GM04504 (cell line): Measurements from ENCODE around the gene GPR137.

Experiments used
- DNase-seq: peaks from one replicate; pipeline ENCODE4 v3.0.0-alpha.2; 2012; ENCODE audit warnings: low read depth

The GPR137 gene

GRCh38 chr11:64264371-64264852 is 21.2 kb upstream of the GPR137 start:
- DNase-seq = no peak

DNA sequence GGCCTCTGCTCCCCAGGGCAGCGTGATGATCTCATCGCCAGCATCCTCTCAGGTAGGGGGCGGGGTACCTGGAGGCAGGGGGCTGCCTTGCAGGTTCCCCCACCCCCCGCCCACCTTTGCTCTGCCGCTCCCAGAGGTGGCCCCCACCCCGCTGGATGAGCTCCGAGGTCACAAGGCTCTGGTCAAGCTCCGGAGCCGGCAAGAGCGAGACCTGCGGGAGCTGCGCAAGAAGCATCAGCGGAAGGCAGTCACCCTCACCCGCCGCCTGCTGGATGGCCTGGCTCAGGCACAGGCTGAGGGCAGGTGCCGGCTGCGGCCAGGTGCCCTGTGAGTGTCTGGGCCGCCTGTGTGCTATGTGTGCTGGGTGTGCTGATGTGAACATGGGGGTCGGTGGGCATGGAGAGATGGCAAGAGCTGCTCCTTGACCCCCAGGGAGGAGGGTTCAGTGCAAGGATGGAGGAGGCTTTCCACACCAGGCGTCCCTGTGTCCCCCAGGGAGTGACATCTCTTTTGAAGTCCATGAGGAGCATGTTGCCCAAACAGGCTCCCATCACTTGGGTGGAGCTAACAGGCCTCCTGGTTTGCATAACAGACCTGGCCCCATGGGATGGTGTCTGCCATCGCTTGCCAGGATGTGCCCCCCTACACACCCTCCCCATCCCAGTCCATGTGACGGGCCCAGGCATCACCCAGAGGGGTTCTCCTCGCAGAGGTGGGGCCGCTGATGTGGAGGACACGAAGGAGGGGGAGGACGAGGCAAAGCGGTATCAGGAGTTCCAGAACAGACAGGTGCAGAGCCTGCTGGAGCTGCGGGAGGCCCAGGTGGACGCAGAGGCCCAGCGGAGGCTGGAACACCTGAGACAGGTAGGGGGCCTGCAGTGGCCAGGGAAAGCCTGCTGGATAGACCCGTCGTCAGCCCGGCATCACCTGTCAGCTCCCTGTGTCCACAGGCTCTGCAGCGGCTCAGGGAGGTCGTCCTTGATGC is 20.2 kb upstream of the GPR137 start:
- no peak for DNase-seq

DNA sequence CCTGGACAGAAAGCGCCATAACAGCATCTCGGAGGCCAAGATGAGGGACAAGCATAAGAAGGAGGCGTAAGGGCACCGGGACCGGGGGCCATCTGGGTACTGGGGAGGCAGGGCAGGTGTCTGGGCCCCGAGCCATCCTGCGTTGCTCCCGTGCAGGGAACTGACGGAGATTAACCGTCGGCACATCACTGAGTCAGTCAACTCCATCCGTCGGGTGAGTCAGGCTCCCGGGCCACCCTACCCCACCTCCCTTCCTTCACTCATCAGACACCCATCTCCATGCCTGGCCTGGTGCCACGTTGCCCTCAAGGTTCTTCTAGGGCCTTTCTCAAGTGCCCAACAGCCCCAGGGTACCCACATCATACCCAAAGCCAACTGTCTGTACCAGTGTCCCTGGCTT is 19.3 kb upstream of the GPR137 start:
- DNase-seq = no peak

DNA sequence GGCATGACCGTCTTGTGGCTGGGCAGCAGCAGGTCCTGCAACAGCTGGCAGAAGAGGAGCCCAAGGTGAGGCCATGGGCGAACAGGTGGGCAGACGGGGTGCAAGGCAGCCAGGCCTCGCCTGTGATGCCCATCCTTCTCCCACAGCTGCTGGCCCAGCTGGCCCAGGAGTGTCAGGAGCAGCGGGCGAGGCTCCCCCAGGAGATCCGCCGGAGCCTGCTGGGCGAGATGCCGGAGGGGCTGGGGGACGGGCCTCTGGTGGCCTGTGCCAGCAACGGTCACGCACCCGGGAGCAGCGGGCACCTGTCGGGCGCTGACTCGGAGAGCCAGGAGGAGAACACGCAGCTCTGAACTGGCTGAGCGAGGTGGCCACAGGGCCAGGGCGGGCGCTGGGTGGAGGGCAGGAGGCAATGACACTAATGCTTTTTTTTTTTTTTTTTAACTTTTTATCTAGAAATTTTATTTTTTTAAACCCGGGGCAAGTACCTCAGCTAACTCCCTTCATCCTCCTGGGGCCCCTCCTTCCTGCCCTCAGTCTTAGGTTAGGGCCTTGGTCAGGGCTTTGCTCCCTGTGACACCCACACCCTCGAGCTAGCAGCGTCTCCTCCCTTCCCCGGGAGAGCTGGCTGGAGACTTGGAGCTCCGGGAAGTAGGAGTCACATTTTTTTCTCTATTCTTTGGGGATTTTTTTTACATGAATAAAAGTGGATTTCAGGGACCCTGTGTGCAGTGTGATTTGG is 18.3 kb upstream of the GPR137 start:
- no peak for DNase-seq

GRCh38 chr11:64268025-64268892 is 17.4 kb upstream of the GPR137 start:
- no peak for DNase-seq

- no peak for DNase-seq
Observed at GRCh38 chr11:64268893-64269539, 16.6 kb upstream of the GPR137 start.

DNA sequence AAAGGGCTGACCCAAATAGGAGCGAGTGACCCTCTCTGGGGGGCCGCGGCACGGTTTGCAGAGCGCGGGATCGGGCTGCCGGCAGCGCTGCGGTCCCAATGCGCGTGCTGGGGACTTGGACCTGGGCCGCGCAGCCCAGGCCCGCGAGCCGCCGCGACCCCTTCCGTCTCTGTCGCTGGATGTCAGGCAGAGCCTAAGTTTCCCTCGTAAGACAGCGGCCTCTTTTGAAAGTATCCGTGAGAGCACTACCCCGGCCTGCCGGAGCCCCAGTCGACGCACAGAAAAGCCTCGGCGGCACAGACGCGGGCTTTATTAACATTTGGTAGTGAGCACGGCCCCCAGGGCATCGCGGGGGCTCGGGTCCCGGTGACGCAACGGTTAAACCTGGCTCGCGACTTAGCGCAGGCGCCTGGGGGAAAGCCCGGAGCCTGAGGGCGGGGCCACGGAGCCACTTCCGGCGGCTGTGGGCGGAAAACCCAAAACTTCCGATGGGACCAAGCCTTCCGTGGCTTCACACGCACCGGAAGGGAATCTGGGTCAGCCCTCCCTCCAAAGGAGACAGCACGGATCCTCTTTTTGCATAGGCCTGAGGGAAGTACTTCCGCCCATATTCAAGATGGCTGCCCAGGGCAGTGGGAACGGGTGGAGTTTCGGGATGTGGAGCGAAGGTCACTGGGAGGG is 16.0 kb upstream of the GPR137 start:
- DNase-seq = peak; percentile 100

GRCh38 chr11:64275031-64275800 is 10.4 kb upstream of the GPR137 start:
- DNase-seq = no peak

DNA sequence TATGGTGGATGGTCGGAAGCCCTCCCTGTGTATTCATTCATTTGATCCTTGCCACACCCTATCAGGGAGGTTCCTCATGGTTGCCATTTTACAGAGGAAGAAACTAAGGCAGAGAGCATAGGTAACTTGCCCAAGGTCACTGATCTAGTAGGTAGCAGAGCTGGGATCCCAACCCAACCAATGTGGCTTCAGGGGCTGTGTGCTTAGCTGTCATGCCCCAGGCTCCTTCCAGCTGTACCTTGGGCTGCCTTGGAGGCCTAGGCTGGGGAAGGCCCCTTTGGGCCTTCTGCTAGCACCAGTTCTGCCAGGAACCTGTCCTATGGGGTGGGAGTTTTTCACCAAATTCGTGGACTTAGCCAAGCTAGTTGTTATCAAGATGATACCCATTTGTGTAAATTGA is 9.8 kb upstream of the GPR137 start:
- no peak for DNase-seq

DNA sequence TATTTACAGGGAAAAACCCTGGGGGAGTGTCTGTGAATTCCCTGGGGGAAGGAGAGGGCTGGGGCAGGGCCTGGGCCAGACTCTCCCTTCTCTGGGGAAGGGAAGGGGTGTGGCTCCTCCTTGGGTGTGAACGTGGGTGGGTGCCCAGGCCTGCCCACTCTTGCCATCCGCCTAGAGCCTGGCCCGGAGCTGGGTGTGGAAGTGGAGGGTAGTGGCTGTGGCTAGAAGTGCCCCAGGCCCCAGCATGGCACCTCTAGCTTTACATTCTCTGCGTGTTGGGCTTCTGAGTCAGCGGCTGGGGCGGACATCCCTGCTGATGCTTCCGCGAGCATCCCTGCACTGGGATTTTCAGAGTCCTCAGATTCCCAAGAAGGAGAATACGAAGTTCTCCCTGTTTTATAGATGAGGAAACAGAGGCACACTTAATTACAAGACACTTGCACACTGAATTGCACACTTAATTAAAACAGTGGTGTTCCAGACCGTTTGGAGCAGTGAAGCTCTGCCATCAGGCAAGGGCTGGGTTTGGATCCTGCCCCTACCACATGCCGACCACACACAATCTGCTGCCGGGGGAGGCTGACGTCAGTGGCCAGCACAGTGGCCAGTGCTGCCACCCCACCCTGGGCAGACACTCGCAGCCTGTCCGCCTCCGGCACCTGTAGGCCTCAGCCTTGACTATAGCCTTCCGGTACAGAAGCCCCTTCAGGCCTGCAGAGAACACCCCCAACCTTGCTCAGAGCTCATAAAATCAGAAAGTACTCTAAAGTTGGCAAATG is 8.8 kb upstream of the GPR137 start:
- DNase-seq = no peak

DNA sequence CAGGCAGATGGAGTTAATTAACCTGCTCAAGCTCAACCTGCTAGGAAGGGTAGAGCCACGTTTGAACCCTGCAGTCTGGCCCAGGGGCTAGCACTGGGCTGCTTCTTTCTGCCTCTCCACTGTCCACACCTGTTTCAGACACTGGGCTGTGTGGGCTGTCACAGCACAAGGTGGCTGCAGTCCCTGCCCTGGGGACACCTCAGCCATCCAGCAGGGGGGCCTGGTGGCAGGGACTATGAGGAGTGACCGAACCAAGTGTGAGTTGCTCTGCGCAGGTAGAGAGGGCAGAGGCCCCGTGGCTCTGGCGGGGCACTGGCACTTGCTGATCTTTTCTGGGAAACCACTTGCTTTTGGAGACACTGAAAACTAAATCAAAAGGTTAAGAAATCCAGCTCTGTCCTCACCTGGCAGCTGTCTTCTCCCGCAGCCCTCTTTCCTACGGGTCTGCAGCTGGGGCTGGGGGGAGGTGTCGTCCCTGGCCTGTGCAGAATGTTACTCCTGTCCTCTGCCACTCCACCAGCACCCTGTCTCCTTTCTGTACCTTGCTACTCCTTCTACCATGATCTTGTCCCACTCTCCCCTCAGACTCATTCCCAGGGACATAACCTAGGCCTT is 7.0 kb upstream of the GPR137 start:
- DNase-seq = no peak

DNA sequence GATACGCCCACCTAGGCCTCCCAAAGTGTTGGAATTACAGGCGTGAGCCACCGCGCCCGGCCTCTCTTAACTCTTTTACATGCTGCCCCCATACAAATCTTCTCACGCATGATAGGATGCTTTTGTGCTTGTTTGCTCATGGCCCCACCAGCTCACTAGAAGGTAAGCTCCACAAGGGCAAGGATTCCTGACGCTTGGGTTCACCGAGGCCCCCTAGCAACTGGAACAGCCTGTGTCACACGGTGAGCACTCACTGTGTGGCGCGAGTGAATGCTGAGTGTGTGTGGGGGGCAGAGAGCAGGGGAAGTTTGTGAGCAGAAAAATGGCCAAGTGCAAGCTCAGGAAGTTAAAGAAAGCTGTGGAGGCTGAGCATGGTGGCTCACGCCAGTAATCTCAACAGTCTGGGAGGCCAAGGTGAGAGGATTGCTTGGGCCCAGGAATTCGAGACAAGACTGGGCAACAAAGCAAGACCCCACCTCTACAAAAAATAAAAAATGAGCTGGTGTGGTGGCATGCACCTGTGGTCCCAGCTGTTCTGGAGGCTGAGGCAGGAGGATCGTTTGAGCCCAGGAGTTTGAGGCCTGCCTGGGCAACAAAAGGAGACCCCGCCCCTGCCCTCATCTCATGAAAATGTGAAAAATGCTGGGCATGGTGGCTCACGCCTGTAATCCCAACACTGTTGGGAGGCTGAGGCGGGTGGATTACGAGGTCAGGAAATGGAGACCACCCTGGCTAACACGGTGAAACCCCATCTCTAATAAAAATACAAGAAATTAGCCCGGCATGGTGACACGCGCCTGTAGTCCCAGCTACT is 3.5 kb upstream of the GPR137 start:
- no peak for DNase-seq

DNA sequence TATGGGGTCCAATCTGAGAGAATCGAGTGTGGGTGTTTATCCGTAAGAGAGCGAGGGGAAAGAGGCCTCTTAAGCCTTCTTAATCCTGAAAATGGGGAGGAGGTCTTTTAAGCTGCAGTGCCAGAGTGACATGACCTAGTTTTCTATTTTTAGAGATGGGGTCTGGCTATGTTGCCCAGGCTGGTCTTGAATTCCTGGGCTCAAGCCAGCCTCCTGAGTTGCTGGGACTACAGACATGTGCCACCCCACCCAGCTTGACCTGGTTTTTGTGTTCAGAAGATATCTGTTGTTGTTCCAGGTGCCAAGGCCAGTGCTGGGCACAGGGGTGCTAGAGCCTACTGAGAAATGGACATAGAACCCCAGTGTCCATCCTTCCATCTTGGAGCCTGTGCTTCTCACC is 2.6 kb upstream of the GPR137 start:
- no peak for DNase-seq

GRCh38 chr11:64284048-64284961 is 1.3 kb upstream of the GPR137 start, which contains the start of gene BAD:
BAD (minus strand) TSS chr11:64284665; CDS start chr11:64284368, 297 bp downstream.
- peak; percentile 78 for DNase-seq

DNA sequence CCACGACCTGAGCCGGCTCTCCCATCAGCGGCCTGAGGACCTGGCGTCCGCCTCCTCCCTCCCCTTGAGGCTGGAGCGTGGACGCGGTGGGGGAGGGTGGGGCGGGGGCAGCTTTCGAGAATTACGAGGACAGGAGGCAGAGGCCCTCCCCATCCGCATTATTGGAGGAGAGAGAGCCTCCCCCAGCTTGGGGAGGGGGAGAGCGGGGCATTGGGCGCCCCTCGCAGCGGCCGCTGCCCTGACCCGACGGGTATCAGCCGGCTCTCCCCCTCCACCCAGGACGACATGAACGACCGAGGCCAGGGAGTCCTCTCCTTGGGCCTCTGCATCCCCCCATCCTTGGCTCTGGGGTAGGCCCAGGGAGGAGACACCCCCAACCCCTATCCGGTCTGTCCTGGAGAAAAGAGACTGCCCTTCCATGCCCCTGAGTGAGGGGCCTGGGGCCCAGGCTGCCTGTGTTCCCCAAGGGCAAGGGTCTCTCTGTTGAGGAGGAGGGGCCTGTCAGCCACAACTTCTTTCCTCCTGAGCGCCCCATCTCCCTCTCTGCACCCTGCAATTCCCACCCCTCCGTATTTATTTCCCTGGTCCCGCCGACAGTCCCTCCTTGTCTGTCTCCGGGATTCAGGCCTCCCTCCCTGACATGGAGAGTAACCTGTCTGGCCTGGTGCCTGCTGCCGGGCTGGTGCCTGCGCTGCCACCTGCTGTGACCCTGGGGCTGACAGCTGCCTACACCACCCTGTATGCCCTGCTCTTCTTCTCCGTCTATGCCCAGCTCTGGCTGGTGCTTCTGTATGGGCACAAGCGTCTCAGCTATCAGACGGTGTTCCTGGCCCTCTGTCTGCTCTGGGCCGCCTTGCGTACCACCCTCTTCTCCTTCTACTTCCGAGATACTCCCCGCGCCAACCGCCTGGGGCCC is 495 bp downstream of the GPR137 start:
- no peak for DNase-seq

DNA sequence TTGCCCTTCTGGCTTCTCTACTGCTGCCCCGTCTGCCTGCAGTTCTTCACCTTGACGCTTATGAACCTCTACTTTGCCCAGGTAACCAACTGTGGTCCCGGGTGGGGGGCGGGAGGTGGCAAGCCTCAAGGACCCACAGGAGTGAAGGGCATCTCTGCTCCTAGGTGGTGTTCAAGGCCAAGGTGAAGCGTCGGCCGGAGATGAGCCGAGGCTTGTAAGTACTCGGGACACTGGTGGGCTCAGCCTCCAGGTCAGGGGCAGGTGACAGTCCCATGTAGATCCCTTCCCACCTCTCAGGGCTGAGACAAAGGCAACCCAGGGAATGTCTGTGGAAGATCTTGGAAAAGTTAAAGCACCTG is 1.1 kb downstream of the GPR137 start:
- DNase-seq = no peak
